ENCODE data around the gene MVB12B.

The MVB12B gene

GRCh38 chr9:126408004-126408403 is 81.4 kb downstream of the MVB12B start:
- no peak for DNase-seq (ENCODE audit: low read depth)

GRCh38 chr9:126410229-126410628 is 83.6 kb downstream of the MVB12B start:
- DNase-seq (ENCODE audit: low read depth): no peak

- no peak for DNase-seq (ENCODE audit: low read depth)
Measured at GRCh38 chr9:126411225-126411947, 84.8 kb downstream of the MVB12B start.

GRCh38 chr9:126411948-126412284 is 85.3 kb downstream of the MVB12B start:
- no peak for DNase-seq (ENCODE audit: low read depth)

GRCh38 chr9:126412905-126413304 is 86.3 kb downstream of the MVB12B start:
- no peak for DNase-seq (ENCODE audit: low read depth)

- no peak for DNase-seq (ENCODE audit: low read depth)
Measured at GRCh38 chr9:126413391-126414068, 86.9 kb downstream of the MVB12B start.

GRCh38 chr9:126415741-126416370 is 89.2 kb downstream of the MVB12B start:
- no peak for DNase-seq (ENCODE audit: low read depth)

GRCh38 chr9:126417043-126417442 is 90.4 kb downstream of the MVB12B start:
- DNase-seq (ENCODE audit: low read depth): no peak

- no peak for DNase-seq (ENCODE audit: low read depth)
Measured at GRCh38 chr9:126417684-126418083, 91.1 kb downstream of the MVB12B start.

GRCh38 chr9:126418608-126419007 is 92.0 kb downstream of the MVB12B start:
- DNase-seq (ENCODE audit: low read depth): no peak

- no peak for DNase-seq (ENCODE audit: low read depth)
Measured at GRCh38 chr9:126419475-126419874, 92.8 kb downstream of the MVB12B start.

GRCh38 chr9:126420135-126420534 is 93.5 kb downstream of the MVB12B start:
- DNase-seq (ENCODE audit: low read depth): no peak

- no peak for DNase-seq (ENCODE audit: low read depth)
Measured at GRCh38 chr9:126420643-126421564, 94.3 kb downstream of the MVB12B start.

- DNase-seq (ENCODE audit: low read depth): no peak
Measured at GRCh38 chr9:126421567-126422428, 95.2 kb downstream of the MVB12B start.

GRCh38 chr9:126423142-126423915 is 96.7 kb downstream of the MVB12B start:
- no peak for DNase-seq (ENCODE audit: low read depth)

- DNase-seq (ENCODE audit: low read depth): no peak
Measured at GRCh38 chr9:126423916-126424185, 97.2 kb downstream of the MVB12B start.

GRCh38 chr9:126424511-126424910 is 97.9 kb downstream of the MVB12B start:
- no peak for DNase-seq (ENCODE audit: low read depth)

GRCh38 chr9:126428534-126429175 is 102.0 kb downstream of the MVB12B start:
- no peak for DNase-seq (ENCODE audit: low read depth)

- DNase-seq (ENCODE audit: low read depth): no peak
Measured at GRCh38 chr9:126429190-126429589, 102.6 kb downstream of the MVB12B start.

- no peak for DNase-seq (ENCODE audit: low read depth)
Measured at GRCh38 chr9:126430124-126430523, 103.5 kb downstream of the MVB12B start.
